GM08714 (cell line): Measurements from ENCODE around the gene GPR101.
"Not testable (repeated sequence)": the region's sequence is repeated elsewhere in the genome, so short reads cannot be mapped to it uniquely, and the experiment has no call there.

Experiments
- H3K4me3 ChIP-seq: fragments of 200-500 bp; sonication (Bioruptor generic); 2 replicates; pipeline ENCODE4 v1.5.1; 2014; ENCODE audit warnings: mild to moderate bottlenecking, low read length, inconsistent platforms
- ZNF274 ChIP-seq: IDR thresholded peaks from 2 replicates; pipeline ENCODE4 v1.6.1; 2012; ENCODE audit warnings: mild to moderate bottlenecking, low read depth, low read length

The GPR101 gene

GRCh38 chrX:137040113-137040794 is 6.5 kb upstream of the GPR101 start:
- no peak for TF ChIP-seq ZNF274
- H3K4me3 ChIP-seq: no peak overlapping the region

- H3K4me3 ChIP-seq: no peak overlapping the region
- TF ChIP-seq ZNF274: no peak
These were observed 695 bp upstream of the GPR101 start for GRCh38 chrX:137034508-137034872.

DNA sequence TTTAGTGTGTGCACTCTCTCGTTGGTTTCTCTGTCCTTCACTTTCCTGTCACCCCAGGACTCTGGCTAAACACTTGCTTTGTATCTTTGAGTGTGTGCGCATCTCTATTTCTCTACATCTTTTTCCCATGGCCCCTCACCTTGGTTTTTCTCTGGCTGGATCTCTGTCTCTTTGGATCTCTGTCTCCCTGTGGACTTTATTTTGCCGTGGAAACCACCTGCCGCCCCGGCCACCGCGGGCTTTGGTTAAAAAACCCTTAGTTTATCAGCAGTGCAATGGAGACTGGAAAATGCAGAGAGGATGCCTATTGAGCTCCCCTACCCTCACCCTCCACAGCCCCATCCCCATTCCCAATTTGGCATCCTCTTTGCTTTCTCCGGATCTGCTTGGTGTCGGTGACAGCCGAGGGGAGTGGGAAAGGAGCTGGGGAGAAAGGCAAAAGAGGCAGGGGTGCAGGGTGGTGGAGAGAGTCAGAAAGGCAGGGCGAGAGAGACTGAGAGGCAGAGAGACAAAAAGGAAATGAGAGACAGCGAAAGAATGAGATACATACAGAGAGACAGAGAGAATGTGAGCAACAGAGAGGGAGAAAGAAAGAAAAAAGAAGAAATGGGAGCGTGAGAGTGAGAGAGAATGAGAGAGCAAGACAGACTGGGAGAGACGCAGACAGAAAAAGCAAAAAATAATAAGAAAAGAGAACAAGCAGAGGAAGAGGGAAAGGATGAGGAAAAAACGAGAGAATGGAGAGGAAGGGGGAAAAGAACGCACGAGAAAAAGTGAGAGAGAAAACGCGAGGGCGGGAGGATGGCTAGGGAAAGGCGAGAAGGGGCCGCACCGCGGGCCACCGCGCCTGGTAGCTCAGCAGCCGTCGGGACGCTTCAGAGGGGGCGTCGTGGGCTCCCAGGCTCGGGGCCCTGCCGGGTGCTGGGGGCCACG is 688 bp downstream of the GPR101 start:
- TF ChIP-seq ZNF274: no peak
- H3K4me3 ChIP-seq: no peak overlapping the region; the same call in 1 of the 2 replicates

GRCh38 chrX:137032341-137032694 is 1.5 kb downstream of the GPR101 start:
- no peak for TF ChIP-seq ZNF274
- H3K4me3 ChIP-seq: peak overlapping the region; percentile 46; the same call in 1 of the 2 replicates

- TF ChIP-seq ZNF274: no peak
- peak overlapping the region; percentile 46; the same call in 1 of the 2 replicates for H3K4me3 ChIP-seq
These were observed 2.1 kb downstream of the GPR101 start for GRCh38 chrX:137031517-137032340.

GRCh38 chrX:137031039-137031438 is 2.8 kb downstream of the GPR101 start:
- H3K4me3 ChIP-seq: no peak overlapping the region; the same call in 1 of the 2 replicates
- no peak for TF ChIP-seq ZNF274

DNA sequence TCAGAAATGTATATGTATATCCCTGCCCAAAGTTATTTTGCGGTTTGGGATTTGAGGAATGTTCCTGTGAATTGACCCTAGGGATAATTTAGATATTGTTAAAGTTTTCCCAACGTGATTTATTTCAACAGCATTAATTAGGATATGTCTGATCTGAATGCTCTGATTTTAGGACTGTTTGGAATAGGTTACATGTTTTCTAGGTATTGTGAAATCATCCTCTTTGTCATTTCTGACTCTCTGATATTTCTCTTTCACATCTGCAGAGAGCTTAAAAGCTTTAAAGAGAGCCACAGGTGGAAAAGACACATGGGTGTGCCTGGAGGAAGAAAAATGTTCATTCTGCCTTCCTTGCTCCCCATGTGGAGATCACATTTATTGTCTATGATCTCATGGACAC is 5.1 kb downstream of the GPR101 start:
- TF ChIP-seq ZNF274: no peak

GRCh38 chrX:137025930-137026329 is 7.9 kb downstream of the GPR101 start:
- H3K4me3 ChIP-seq: no peak overlapping the region
- no peak for TF ChIP-seq ZNF274

More for the DNA sequence above, 5.1 kb downstream of the GPR101 start:
- no peak overlapping the region for H3K4me3 ChIP-seq

- H3K4me3 ChIP-seq: not testable (repeated sequence)
These were observed 33.6 kb downstream of the GPR101 start for GRCh38 chrX:137000236-137000635.

DNA sequence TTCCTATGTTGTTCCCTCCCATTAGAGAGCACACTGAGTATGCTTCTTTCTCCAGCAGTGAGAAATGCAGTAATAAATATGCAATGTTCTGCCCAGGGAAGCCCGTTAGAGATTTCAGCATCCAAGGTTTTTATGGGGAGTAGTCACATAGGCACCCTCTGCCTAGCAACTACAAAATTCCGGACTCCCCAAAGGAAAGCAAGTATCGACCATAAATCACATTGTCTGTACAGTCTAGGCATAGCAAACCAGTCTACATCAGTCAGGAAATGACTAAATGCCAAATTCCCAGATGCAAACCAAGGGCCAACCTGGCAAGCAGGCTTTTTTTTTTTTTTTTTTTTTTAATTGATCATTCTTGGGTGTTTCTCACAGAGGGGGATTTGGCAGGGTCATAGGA is 34.8 kb downstream of the GPR101 start:
- no peak overlapping the region for H3K4me3 ChIP-seq
- TF ChIP-seq ZNF274: no peak
